Neural progenitor cell (in vitro differentiated cells): ENCODE data around the gene CACTIN.
A peak's percentile ranks its signal among the peaks of the same experiment; 100 is the strongest.

Experiments used
- EZH2phosphoT487 ChIP-seq: fragments of 200-600 bp; sonication (generic); IDR thresholded peaks from 2 replicates; pipeline ENCODE4 v1.6.1; 2017; ENCODE audit warnings: antibody characterized with exemption
- TF ChIP-seq, protein P1 (sequence below): fragments of 200-600 bp; sonication (generic); IDR thresholded peaks from 2 replicates; pipeline ENCODE4 v1.5.1; 2017; ENCODE audit warnings: antibody characterized with exemption, mild to moderate bottlenecking

GRCh38 chr19:3576696-3577443, 49.7 kb downstream of the CACTIN start:
- peak; percentile 29 for TF ChIP-seq EZH2phosphoT487
- TF ChIP-seq, protein P1, sequence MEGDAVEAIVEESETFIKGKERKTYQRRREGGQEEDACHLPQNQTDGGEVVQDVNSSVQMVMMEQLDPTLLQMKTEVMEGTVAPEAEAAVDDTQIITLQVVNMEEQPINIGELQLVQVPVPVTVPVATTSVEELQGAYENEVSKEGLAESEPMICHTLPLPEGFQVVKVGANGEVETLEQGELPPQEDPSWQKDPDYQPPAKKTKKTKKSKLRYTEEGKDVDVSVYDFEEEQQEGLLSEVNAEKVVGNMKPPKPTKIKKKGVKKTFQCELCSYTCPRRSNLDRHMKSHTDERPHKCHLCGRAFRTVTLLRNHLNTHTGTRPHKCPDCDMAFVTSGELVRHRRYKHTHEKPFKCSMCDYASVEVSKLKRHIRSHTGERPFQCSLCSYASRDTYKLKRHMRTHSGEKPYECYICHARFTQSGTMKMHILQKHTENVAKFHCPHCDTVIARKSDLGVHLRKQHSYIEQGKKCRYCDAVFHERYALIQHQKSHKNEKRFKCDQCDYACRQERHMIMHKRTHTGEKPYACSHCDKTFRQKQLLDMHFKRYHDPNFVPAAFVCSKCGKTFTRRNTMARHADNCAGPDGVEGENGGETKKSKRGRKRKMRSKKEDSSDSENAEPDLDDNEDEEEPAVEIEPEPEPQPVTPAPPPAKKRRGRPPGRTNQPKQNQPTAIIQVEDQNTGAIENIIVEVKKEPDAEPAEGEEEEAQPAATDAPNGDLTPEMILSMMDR = peak; percentile 12
